CD4-positive, alpha-beta T cell treated with Interleukin-2 at 100 ng/mL for 4 hours (primary cell): Measurements from ENCODE around the gene FARP1.

Experiments used
- DNase-seq: peaks from one replicate; pipeline ENCODE4 v3.0.0-alpha.2; 2020; ENCODE audit warnings: low spot score

Gene FARP1

DNA sequence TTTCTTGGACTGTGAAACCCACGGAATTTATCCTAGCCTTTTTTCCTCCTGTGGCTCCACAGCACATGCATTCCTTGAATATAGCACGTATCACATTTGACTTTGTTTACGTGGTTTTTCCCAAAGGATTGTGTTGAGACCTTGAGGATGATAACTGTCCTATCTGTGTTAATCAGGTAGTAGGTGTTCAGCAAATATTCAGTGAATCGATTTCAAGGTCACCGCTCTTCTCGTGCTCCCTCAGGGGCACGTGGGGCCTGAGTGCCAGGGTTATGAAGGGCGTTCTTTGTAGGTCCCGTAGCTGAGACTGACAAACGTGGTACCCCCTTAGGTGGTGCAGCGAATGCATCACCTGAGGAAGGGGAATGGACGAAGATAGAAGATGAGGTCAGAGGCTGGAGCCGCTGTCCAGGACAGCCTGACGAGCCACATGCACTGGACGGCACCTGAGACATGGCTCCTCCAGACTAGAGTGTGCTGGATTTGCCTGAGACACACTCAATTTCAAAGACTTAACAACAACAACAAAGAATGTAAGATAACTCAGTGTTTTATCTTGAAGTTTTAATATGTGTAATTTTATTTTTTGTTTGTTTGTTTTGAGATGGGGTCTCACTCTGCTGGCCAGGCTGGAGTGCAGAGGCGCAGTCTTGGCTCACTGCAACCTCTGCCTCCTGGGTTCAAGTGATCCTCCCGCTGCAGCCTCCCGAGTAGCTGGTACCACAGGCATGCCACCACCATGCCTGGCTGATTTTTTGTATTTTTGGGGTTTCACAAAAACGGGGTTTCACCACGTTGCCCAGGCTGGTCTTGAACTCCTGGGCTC, 165.4 kb downstream of the FARP1 start:
- no peak for DNase-seq

DNA sequence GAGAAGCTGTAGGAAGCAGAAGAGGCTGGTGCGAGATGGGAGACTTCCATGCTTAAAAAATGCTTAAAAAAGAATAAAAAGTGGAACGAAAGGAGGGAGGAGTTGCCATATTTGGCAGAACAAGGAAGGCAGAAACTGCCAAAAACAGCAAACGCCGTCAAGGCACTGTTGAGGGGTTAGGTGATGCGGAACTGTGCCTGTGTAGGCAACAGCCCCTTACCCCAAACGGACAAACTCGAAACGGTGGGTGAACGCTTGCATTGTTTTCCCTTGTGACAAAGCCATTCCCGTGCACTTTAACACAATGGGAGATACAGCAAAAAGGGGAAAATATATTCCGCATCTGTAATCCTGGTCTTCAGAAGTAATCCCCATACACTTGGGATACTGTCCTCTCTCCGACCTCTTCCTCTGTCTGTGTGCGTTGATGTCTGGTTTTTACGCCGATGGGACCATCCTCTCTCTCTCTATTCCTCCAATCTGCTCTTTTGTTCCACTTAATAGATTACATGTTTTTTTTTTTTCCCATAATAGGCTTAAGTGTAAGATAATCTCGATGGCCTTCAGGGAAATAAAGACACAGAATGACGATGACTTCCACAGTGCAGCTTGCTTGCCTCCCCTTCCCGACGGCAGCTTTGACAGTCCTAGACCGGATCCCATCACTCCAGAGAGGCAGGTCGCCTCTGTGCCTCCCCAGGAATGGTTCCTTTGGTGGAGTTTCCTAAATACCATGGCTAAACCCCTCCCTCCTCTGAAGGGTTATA, 166.9 kb downstream of the FARP1 start:
- no peak for DNase-seq

DNA sequence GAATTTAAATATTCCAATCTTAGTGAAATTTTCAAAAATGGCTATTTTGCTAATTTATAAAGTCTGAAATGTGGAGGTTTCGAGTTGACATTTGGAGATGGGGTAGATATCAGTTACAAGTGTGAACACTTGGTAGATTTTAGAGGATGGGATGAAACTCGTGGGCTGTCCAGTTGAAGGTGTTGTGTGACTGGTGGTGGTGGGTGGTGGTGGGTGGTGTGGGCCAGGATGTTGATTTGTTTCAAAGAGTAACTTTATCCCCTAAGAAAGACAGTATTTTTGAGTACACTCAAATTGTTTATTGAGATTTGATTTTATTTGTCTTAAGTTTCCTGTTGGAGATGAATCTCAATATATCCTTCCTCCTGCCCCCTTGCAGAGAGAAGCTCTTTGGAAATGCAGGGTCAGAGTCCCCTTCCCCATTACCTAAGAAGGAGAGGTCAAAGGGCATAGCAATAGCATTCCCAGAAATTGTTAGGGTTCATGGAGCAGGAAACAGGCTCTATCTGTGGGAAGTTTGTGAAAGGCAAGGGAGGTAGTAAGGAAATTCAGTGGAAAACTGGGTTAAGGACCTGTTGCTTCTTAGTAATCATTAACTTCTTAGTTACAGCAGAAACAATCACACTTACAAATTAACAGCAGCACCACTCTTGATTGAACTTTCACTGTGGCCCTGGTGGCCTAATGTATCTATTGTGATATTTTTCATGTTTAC, 167.7 kb downstream of the FARP1 start:
- DNase-seq, result no peak

DNA sequence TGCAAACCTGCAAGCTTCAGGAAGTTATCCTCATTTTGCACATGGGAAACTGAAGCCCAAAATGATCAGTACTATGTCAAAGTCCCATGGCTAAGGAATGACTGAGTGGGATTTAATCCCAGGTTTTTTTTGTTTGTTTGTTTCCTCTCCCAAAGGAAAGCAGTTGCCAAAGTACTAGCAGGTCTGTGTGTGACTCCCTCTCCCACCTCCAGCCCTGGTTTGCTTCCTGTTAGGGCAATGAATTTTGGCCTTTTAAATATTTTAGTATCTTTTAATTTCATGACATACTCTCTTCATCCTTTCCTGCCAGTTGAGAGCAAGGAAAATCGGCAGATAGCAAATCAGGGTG, 168.3 kb downstream of the FARP1 start:
- no peak for DNase-seq

DNA sequence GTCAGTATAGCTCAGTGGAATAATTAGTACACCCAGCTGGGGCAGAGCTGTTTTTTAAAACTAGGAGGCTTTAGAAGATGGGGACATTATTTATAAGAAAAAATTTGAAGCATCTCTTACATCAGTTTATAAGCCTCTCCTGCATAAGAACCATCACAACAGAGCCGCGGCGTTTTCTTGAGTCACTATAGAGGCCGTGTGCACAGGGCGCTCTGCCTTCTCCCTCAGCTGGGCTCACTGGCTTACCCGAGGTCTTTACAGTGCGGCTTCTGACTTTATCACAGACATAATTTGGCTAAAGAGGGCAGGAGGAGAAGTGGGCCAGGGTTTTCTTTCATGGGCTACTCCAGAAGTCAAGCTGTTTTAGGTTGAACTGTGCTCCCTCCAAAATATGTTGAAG, 169.7 kb downstream of the FARP1 start:
- DNase-seq, result no peak

DNA sequence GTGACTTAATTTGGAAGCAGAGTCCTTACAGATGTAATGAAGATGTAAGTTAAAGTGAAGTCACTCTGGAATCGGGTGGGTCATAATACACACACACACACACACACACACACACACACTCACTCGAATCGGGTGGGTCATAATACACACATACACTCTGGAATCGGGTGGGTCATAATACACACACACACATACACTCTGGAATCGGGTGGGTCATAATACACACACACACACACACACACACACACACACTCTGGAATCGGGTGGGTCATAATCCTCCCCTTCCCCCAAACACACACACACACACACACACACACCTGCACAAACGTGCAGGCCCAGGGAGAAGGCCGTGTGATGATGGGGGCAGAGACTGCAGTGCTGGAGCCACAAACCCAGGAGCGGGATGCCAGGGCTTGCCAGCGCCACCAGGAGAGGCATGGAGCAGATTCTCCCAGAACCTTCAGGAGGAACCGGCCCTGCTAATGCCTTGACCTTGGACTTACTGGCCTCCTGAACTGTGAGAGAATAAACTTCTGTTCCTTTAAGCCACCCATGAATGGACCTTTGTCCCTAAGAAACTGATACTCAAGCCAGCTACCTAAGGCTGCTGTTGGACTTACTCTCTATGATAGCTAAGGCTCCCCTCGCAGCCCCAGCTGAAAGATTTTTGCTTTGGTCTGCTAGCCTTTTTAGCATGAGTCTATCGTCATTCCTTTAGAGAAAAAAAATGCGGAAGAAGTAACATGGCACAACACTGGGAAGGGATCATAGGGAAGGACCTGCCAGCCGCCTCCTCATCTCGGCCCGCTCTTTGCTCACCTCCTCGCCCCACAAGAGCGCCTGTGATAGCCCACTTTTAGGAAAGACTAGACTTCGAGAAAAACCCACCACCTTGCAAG, 170.4 kb downstream of the FARP1 start:
- DNase-seq, result no peak

DNA sequence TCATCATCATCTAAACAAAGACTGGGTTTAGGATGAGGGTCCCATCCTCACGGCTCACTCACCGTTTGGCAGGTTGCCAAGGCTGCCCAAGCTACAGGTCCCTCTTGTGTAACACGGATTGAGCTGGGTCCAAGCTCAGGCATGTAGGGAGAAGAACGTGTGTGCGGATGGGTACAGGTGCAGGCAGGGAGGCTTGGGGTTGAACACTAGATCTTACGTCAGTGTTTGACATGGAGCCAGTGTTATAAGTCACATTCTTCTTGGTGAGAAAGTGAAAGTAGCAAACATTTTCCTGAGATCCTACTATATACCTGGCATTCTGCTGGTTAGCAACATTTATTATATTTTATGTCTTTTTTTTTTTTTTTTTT, 171.0 kb downstream of the FARP1 start:
- no peak for DNase-seq

DNA sequence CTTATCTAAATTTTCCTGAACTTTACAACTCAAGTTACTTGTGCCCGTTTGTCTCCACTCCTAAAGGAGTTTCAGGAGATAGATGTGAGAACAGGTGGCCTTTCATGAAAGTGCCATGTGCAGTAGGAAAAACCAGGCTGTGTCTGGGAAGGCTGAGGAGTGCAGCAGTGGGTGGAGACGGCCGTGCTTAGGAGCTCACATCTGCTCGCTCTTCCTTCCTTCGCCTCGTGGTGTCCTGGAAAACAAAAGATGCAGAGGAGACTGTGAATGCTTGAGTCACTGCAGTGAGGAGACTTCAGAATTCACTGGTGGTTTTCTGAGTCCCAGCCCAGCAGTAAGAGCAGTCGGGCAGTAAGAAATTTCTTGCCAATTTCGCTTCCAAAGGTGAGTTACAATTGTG, 172.6 kb downstream of the FARP1 start:
- no peak for DNase-seq

DNA sequence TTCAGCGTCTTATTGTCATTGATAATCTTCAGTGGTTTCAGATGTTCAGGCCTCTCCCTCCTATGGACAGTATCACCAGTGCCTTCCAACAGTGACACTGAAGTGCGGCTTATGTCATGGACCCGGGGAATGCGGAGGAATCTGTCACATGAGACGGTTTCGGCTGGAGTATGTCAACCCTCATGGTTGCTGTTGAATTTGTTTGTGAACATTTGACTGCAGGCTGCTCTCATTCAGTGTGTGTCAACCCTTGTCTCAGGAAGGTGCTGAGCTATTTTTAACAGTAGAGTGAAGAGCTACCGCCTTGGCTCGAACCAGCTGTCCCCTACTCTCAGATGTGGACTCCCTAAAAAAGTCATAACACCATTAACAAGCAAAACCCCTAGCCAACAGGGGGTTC, 173.0 kb downstream of the FARP1 start:
- DNase-seq, result no peak

DNA sequence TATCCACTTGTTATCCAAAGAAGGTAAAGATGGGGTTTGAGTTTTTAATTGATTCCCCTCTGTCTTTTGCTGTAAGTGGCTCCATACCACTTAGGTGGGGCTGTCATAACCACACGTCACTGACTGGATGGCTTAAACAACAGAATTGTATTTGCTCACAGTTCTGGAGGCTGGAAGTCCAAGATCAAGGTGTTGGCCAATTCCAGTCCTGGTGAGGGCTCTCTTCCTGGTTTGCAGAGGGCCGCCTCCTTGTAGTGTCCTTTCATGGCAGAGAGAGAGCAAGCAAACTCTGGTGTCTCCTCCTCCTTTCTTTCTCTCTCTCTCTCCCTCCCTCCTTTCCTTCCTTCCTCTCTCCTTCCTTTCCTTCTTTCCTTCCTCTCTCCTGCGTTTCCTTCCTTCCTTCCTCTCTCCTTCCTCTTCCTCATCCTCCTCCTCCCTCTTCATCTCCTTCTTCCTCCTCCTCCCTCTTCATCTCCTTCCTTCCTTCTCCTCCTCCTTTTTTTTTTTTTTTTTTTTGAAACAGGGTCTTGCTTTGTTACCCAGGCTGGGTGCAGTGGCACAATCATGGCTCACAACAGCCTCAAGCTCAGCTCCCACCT, 174.8 kb downstream of the FARP1 start:
- no peak for DNase-seq

DNA sequence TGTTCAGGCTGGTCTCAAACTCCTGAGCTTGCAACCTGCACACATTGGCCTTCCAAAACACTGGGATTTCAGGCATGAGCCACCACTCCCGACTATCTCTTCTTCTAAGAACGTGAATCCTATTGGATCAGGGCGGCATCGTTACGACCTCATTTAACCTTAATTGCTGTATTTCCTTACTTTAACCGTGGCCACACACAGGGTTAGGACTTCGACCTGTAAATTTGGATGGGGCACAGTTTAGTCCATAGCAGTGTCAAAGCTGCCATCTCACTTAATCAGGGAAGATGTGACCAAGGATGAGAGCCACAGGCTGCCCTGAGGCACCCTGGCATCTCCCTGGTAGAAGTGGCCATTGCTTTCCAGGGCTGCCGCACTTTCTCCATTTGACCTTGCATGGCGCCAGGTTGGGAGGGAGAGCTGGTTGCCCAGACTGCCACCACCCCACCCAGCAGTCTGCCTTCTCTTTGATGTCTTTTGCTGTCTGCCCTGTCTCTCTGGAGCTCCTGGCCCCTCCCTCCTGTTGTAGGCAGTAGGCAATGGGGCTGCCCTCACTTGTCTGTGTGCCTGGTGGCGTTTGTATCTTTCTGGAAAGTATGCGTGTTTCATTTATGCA, 175.5 kb downstream of the FARP1 start:
- DNase-seq, result no peak

DNA sequence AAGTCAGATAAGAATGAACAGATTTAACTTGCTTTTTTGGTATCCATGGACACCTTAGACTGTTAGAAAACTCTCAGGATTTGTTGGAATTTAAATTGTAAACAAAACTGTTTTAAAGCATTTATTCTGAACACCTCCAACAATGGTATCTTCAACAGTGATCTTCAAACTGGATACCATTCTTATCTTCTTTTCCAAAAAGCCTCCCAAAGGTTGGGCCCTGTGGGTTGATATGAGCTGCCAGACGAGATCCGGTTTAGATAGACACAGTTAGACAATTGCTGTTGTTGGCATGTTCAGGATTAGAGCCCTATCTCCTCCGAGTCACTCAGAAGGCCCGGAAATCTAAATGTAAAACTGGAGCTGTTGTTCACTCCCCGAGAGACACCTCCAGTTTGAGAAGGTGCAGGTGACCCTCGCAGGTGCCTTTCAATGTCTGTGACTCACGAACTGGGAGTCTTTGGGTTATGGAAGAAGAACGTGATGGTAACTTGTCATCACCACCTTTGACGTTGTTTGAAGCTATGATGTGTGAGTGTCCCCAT, 177.7 kb downstream of the FARP1 start:
- no peak for DNase-seq

DNA sequence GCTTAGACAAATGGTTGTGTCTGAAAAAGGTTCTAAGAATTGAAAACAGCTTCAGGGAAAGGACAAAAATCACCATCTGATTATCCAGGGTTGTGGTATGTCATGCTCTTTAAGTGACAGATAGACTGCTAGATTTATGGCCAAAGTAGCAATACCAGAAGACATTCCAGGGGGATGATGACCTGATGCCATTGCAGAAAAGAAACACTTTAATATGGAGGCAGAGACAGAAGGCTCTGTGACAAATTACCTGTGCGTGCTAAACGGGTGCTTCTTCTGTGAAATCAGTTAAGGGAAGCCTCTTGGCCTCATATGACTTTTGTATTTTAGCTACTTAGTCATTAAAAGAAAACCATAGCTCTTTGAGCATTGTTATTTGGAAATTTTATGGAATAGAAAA, 178.5 kb downstream of the FARP1 start:
- DNase-seq, result no peak

DNA sequence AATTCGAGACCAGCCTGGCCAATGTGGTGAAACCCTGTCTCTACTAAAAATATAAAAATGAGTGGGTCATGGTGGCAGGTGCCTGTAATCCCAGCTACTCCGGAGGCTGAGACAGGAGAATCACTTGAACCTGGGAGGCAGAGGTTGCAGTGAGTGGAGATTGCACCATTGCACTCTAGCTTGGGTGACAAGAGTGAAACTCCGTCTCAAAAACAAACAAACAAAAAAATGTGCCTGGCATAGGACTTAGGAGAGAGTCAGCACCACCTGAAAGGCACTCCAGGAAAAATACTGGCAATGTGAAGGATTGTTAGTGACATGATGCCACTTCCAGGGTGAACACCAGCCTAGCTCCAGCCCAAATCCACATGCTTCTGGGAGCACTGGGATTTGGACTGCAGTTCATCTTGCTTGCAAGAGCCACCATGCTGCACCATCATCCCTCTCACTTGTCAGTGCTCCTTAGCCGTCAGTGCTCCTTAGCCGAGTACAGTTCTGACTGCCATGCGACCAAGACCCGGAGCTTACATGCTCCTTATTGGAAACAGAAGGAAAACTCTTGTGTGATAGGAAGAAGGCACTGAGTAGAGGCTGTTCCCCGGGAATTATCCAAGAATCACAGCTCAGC, 179.3 kb downstream of the FARP1 start:
- no peak for DNase-seq

DNA sequence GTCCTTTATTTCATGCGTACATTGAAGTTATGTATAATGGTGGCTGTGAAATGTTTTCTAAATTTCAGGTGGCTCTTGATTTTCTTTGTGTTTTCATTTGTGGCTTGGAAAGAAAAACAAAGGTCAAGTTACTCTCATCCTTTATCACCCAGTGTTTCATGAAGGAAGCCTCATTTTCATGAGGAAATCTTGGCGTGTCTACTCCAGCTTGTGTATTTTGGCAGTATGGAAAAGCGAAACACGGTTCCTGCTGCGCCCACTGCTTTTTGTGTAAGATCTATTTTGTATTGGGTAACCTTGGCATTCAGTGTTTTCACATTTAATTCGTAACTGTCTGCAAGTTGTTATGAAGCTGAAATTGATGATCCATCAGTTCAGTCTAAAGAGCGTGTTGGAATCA, 181.2 kb downstream of the FARP1 start:
- DNase-seq, result no peak

DNA sequence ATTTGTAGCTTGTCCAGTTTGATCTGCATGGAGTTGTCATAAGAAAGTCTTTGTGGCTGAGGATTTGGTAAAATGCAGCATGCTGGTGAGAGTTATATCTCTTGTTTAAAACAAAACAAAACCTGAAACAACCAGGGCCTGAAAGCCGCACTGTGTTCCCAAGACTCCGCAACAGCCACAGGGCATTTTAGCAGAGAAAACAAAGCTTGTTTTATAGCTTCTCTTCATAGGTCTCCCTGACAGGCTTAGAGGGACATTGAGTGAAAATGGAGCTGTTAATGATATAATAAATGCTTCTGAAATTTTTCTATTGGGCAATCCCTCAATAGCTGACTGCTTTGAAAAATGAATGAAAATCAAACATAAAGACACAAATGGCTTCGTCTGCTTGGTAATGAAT, 182.8 kb downstream of the FARP1 start:
- no peak for DNase-seq

DNA sequence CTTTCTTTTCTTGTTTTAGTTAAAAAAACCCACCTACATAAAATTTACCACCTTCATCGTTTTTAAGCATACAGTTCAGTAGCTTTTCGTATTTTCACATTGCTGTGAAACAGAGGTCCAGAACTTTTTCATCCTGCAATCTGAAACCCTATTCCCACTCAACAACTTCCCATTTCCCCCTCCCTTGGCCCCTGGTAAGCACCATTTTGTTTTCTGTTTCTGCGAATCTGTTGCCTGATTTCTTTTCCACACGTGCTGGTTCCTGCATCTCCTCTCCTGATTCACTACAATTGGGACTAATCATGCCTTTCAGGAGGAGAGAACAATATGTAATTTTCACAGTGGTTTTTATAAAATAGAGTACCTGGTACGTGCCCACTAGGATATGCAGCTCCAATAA, 183.4 kb downstream of the FARP1 start:
- no peak for DNase-seq

DNA sequence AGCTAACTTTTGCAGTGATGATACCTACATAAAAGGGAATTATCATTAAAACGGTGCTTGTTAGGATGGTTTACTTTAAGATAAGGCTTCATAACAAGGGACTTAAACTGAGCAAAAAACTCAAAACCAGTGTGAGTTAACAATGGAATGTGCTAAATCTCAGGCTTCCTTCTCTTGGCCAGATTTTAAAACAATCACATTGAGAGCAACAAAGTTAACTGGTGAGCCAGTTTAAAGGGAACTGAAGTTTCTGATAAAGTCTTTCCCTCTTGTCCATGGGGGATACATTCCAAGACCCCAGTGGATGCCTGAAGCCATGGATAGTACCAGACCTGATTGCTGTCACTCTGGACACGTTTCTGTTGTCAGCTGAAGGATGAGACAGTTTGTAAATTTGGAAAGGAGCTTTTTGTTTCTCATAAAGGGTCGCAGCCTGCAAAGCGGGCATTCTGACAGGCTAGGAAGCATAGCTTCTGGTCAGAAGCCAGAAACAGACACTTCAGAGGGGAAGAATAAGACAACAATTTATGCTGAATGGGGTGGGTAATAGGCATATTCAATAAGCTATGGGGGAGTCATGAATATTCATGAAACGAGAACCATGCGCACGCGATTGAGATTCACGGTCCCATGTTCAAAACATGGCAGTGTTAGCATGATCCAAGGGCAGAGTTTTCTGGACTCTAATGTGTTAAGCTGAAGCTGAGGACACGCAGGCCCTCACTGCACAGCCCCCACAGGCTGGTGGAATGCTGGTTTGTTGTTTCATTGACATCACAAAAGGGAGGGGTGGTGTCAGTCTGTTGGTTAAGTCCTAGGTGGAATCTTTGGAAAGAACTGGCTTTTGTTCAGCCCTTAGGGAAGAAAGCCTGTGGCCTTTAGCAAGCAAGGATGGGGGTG, 184.7 kb downstream of the FARP1 start:
- no peak for DNase-seq

DNA sequence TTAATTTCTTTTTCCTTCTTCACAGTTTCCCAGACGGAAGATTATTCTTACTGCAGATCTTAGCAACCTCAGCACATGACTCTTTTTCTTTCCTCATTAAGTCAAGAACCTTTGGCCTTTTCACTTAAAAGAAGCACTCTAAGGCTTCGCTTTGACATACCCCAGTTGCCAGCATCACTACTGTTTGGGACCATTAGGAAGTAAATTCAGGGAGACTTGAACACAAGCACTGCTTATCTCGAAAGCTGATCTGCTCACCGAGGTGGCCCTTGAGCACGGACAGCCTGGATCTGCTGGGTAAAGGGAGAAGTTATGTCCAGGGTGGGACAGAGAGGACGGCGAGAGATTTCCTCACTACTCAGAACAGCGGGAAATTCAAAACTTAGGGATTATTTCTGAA, 185.6 kb downstream of the FARP1 start:
- DNase-seq, result no peak
